Vagina (tissue), 2 donors: ENCODE results near the gene FGF3.

Experiments
- CTCF ChIP-seq, 3 experiments: fragments of 450-650 bp in 2 of 3; fragments of 200-600 bp in 1 of 3; sonication (generic) in 1 of 3; IDR thresholded peaks; one replicate each; pipeline ENCODE4 v1.5.1; 2017 to 2019; ENCODE audit warnings: antibody characterized with exemption in 3 of 3, mild to moderate bottlenecking in 2 of 3, moderate library complexity in 2 of 3
- POLR2A ChIP-seq, 2 donors: fragments of 450-650 bp; IDR thresholded peaks; one replicate each; pipeline ENCODE4 v1.6.1; 2017; ENCODE audit warnings: antibody characterized with exemption in 2 of 2, mild to moderate bottlenecking in 2 of 2, moderate library complexity in 2 of 2
- POLR2AphosphoS5 ChIP-seq, 2 donors: sonication (generic); formaldehyde crosslinking; IDR thresholded peaks; one replicate each; pipeline ENCODE4 v1.9.0; 2017; ENCODE audit warnings: antibody characterized with exemption in 2 of 2, mild to moderate bottlenecking in 2 of 2, low read depth in 1 of 2; ENCODE audit not compliant: insufficient read depth in 1 of 2

GRCh38 chr11:69787457-69787856 is 31.8 kb downstream of the FGF3 start:
- TF ChIP-seq CTCF (IDR thresholded peaks at IDR 0.05) (no peak), POLR2A (IDR thresholded peaks at IDR 0.05) (no peak), POLR2AphosphoS5 (IDR thresholded peaks at IDR 0.05; ENCODE audit: insufficient read depth in 1 of 2, low read depth in 1 of 2) (no peak)
